NCI-H2227 treated with DMSO at 0.1 percent for 48 hours (cell line): ENCODE data around the gene FUNDC2.

ENCODE experiments used
- DNase-seq: peaks from one replicate; lab custom pipeline; 2025; lab: John Stamatoyannopoulos, UW

The FUNDC2 gene

DNA sequence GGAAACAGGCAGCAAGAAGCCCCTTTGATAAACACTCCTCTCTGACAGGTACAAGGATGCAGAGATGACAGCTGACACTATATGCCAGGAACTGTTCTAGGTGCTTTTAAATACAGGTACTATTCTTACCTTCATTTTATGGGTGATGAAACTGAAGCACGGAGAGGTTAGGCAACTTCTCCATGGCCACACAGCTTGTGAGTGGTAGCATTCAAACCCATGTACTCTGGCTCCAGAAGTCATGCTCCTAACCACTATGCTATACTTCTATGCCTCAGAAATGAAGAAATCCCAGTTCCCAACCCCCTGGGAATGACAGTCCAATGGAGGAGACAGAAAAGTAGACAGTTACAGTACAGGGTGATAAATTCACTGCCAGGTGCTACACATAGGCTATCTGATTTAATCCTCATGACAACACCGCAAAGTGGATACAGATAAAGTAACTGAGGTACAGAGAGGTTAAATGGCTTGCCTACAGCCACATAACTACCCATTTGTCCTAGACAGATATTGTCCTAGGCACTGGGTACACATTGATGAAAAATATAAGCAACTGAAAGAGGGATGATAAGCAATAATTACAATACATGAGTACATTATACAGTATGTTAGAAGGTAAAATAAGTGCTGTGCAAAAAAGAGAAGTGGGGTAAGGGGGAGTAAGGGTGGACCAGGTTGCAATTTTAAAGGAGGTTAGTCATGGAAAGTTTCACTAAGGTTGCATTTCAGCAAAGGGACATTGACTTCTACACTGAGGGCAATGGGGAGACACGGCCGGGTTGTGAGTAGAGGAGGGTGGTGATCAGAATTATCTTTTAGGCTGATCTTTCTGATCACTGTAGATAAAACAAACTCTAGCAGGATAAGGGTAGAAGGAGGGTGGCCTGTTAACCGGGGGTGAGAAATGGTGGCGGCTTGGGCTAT lies 2.5 kb upstream of the FUNDC2 start:
- no peak for DNase-seq

- DNase-seq: no peak
Measured at GRCh38 chrX:155026420-155026726, 271 bp upstream of the FUNDC2 start.

DNA sequence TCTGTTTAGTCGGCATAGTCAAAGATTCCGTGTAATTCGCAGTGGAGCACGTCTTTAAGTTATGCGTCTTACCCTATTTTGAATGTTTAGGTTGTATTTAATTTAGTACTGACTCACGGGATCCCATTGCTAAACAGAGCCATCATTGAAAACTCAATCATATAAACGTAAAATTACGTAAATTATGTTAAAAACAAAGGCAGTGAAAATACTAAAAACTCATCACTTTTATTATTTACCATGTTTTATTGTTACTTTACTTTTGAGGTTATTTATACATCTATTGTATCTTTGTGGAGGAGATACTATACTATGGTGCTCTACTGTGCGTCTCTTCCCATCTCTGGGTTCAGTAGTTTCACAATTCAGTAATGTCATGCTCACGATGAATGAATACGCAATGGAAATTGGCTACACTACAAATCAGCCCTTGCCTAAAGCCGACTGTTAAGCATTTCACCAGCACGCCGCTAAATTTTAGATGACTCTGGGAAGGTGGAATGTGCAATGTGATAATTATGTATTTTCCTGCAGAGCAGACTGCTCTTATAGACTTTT lies 944 bp downstream of the FUNDC2 start:
- peak; percentile 62 for DNase-seq

DNA sequence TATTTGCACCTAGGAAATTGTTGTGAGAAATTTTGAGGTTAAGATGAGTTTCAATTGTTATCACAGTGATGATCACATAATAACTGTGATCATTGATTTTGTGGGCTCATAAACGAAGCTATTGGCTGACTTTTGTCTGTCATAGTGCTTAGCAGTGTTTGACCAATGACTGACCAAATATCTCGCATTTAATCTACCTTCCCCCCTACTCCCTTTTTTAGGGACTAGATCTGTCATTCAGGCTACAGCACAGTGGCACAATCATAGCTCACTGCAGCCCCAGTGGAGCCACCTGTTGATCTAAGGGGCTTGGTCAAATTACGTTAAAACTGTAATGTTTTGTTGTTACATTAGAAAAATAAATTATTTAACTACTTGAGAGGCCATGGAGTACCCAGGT lies 1.5 kb downstream of the FUNDC2 start:
- DNase-seq: no peak

- no peak for DNase-seq
Measured at GRCh38 chrX:155028877-155029291, 2.2 kb downstream of the FUNDC2 start.

DNA sequence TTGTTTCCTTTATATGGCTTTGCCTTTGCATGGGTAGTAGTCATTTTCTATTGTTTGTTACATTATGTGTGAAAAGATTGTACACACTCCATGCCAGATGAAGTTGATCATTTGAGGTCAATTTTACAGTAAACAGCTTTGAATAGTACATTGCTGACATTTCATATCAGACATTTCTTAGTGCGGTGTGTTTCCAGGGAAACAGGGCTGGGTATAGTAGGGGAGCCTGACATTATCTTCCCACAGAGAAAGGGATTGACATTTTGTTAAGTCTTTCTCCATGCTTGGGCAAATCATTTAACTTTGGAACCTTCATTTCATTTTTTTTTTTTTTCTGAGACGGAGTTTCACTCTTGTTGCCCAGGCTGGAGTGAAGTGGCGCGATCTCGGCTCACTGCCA lies 5.0 kb downstream of the FUNDC2 start:
- DNase-seq: no peak

DNA sequence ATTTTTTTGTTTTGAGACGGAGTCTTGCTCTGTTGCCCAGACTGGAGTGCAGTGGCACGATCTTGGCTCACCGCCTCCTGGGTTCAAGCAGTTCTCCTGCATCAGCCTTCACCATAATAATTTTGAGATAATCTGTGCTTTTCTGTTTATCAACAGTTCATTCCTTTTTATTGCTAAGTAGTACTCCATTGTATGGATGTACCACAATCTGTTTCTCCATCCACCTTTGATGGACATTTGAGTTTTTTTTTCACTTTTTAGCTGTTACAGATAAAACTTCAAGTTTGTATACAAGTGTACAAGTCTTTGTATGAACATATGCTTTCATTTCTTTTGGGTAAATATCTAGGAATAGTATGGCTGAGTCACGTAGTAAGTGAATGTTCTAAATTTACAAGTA lies 9.0 kb downstream of the FUNDC2 start:
- no peak for DNase-seq

GRCh38 chrX:155046129-155046810 lies 19.6 kb downstream of the FUNDC2 start:
- DNase-seq: no peak

DNA sequence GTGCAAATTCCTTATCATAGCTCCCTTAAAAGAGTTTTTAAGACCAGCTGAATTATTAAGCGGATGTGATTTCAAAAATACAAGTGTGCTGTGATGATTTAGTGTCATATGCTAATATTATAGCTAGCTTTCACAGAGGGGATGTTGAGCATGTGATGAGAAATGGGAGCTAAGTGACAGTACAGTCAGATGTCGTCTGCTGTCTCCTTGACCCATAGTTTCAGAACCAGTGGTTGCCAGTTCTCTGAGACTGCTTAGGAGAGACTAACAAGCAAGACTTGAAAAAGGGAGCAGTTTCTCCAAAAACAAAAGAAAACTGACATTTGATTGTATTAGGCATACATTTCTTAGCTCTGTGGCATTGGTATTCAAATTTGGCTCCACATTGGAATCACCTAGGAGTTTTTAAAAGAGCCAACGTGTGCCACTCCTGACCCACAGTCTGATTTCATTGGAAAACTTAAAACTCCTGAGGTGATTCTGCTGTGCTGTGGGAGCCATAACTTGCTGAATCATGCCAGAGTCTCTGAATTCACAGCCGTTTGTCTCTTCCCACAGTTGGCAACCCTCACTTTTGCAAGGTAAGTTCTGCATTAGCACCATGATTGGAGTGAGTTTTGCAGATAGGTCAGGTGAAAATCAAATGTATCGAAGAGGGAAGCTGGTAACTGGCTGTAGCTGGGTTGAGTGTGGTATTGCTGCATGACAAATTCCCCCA lies 20.3 kb downstream of the FUNDC2 start:
- no peak for DNase-seq

DNA sequence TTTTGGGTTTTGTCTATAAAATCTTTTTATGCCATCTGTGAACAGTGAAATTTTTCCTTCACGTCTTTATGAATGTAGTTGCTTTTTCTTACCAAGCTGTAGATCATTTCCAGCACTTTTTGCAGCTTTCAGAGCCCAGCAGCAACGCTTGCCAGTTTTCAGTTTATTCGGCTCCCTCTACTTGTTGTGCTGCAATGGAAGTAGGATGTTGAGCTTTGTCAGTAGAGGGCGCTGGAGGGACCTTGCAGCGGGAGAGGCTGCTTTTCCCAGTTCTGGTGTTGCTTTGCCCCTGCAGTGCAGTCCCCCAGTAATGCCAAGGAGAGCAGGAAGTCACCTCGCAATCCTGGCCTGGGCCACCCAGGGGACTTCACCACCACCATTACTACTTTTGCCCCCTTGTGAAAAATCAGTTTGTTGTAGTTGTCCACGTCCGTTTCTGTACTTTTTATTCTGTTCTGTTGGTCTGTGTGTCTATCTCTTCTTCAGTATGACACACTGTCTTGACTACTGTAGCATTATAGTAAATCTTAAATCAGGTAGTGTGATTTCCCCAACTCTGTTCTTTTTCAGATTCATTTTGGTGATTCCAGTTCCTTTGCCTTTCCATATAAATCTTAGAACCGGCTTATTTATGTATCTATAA lies 22.5 kb downstream of the FUNDC2 start:
- DNase-seq: peak; percentile 51

- no peak for DNase-seq
Measured at GRCh38 chrX:155052738-155053498, 26.3 kb downstream of the FUNDC2 start.

- no peak for DNase-seq
Measured at GRCh38 chrX:155053656-155054055, 27.0 kb downstream of the FUNDC2 start.

GRCh38 chrX:155054255-155054654 lies 27.6 kb downstream of the FUNDC2 start:
- no peak for DNase-seq

DNA sequence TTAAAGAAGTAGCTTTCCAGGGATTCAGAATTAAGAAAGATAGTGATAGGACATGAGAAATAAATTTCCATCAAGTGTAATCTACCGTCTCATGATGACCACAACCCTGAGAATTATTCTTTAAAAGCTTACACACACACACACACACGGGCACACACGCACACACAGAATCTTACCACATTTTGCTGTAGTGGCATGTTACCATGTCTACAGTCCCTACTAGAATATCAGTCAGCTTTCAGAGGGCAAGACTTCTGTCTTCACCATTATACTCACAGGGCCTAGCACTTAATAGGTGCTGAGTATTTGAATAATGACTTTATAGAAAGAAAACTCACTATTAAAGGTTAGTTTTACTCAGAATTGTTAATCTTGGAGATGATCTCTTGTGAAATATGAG lies 28.9 kb downstream of the FUNDC2 start:
- DNase-seq: no peak

DNA sequence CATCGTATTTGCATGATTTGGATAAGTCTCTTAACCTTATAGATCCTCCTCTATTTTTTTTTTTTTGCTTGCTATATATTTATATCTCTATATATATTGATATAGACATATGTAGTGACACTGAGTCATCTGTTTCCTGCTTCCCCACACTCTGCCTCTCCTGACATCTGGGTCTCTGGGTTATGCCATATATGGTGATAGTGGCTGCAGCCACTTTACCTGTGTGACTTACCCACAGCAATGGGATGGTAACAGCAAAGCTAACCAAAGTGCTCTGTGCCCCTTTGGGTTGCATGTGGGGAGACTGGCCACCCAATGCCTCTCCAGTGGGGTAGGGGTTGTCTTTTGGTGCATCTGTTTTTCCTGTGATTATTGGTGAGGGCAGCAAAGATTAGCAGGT lies 29.8 kb downstream of the FUNDC2 start:
- DNase-seq: no peak

GRCh38 chrX:155056877-155057792 lies 30.5 kb downstream of the FUNDC2 start:
- peak; percentile 54 for DNase-seq

- DNase-seq: no peak
Measured at GRCh38 chrX:155061760-155062159, 35.1 kb downstream of the FUNDC2 start.

DNA sequence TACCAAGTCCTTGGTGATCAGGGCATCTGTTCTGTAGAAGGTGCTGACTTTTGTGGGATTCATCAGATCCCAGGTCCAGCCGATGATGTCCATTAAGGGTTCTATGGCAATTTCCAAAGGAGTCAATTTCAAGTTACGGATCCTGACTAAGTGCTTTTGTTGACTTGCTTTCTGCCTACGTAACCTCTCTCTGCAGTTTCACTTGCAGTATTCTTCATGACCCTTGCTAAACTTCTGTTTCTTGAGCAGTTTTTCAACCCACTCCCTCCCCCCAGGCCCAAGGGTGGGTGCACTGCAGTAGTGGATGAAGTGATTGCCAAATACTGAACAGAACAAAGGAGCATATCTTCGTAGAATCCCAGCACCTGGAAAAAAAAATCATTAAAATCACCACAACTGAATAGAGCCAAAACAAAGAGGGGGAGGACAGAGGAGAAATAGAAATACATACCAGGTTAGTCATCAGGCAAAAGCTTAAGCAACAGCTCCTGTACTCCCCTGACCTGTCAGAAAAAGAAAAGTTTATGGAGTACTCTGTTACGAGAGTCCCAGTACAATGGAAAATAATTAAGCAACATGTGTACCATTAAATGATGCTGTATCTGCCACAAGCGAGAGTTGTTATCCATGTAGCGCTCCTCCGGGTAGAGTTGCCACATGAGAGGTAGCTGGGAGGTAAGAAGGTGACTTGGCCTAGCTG lies 38.5 kb downstream of the FUNDC2 start:
- DNase-seq: no peak

- DNase-seq: no peak
Measured at GRCh38 chrX:155068165-155068564, 41.5 kb downstream of the FUNDC2 start.

DNA sequence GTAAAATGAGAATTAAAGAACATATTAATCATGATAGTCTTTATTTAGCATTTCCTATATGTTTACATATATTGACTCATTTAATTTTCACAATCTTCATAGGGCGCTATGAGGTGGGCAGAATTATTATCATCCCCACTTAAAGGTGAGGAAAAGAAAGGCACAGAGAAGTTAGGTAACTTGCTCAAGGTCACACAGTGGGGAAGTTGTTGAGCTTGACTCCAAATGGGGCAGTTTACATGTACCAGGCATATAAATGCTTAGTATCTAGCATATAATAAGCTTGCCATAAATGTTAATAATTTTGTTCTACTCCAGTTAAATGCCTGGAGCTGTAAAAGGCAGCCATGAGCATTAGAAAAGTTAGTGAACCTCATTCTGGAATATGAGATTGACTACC lies 42.8 kb downstream of the FUNDC2 start:
- no peak for DNase-seq
